Suprapubic skin (tissue), 4 donors: ENCODE results near the gene RNF103.

Experiments used
- POLR2A ChIP-seq, 2 donors: fragments of 450-650 bp; IDR thresholded peaks; one replicate each; pipeline ENCODE4 v1.6.1; 2017; ENCODE audit warnings: antibody characterized with exemption in 2 of 2, mild to moderate bottlenecking in 2 of 2, moderate library complexity in 2 of 2
- POLR2AphosphoS5 ChIP-seq, 3 donors: sonication (generic); formaldehyde crosslinking; IDR thresholded peaks; one replicate each; pipeline ENCODE4 v1.6.1; 2017; ENCODE audit warnings: antibody characterized with exemption in 3 of 3
- TF ChIP-seq, protein P1 (sequence below), 2 donors: fragments of 200-600 bp in 1 of 2; fragments of 450-650 bp in 1 of 2; sonication (generic) in 1 of 2; IDR thresholded peaks; one replicate each; pipeline ENCODE4 v1.5.1; 2016 to 2019; ENCODE audit warnings: antibody characterized with exemption in 2 of 2, mild to moderate bottlenecking in 1 of 2, moderate library complexity in 1 of 2

DNA sequence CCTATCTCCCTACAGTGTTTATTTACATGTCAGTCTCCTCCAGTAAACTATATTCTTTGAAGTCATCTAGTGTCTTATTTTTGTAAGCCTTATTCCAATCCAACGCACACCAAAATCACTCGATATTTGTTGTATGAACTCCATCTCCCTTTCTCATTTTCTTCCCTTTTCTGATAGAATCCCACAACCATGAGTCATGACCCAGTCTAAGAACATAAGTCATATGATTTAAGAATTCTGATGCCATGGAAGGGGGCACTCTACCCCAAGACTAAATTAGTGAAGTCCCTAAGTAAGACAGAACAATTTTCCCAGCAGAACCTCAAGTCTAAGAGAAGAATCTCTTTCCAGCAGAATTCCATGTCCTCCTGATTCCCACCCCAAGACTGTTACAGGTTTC lies 65.8 kb downstream of the RNF103 start:
- TF ChIP-seq POLR2AphosphoS5 (IDR thresholded peaks at IDR 0.05), result no peak
- TF ChIP-seq, protein P1, sequence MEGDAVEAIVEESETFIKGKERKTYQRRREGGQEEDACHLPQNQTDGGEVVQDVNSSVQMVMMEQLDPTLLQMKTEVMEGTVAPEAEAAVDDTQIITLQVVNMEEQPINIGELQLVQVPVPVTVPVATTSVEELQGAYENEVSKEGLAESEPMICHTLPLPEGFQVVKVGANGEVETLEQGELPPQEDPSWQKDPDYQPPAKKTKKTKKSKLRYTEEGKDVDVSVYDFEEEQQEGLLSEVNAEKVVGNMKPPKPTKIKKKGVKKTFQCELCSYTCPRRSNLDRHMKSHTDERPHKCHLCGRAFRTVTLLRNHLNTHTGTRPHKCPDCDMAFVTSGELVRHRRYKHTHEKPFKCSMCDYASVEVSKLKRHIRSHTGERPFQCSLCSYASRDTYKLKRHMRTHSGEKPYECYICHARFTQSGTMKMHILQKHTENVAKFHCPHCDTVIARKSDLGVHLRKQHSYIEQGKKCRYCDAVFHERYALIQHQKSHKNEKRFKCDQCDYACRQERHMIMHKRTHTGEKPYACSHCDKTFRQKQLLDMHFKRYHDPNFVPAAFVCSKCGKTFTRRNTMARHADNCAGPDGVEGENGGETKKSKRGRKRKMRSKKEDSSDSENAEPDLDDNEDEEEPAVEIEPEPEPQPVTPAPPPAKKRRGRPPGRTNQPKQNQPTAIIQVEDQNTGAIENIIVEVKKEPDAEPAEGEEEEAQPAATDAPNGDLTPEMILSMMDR (IDR thresholded peaks at IDR 0.05), result no peak
- TF ChIP-seq POLR2A (IDR thresholded peaks at IDR 0.05), result no peak
